Erythroblast (primary cell): Measurements from ENCODE around the gene CDKN2C.
"Not testable (repeated sequence)": the region's sequence is repeated elsewhere in the genome, so short reads cannot be mapped to it uniquely, and the experiment has no call there.

Experiments
- GATA1 ChIP-seq: IDR thresholded peaks from 2 replicates; pipeline ENCODE4 v1.6.1; 2011; ENCODE audit warnings: low read depth, mild to moderate bottlenecking, control low read depth, low read length, moderate library complexity
- POLR2A ChIP-seq: IDR thresholded peaks from 2 replicates; pipeline ENCODE4 v1.6.1; 2011; ENCODE audit warnings: mild to moderate bottlenecking, low read length

DNA sequence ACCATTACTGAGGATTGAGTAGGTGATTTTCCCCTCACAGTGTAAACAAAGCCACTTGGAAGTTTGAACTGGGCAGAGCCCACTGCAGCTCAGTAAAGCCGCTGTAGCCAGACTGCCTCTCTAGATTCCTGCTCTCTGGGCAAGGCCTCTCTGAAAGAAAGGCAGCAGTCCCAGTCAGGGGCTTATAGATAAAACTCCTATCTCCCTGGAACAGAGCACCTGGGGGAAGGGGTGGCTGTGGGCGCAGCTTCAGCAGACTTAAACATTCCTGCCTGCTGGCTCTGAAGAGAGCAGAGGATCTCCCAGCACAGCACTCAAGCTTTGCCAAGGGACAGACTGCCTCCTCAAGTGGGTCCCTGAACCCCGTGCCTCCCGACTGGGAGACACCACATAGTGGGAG is 35.5 kb downstream of the CDKN2C start:
- TF ChIP-seq POLR2A, GATA1: not testable (repeated sequence)
